HFF-Myc (cell line): ENCODE results near the gene CTNND2.

Experiments used
- DNase-seq: peaks from one replicate; pipeline ENCODE4 v3.0.0-alpha.2; 2011; ENCODE audit warnings: low read depth; ENCODE audit errors: extremely low read depth
- H3K4me3 ChIP-seq: replicated peaks from 2 replicates; pipeline ENCODE4 v1.5.1; 2011; ENCODE audit warnings: low read depth, mild to moderate bottlenecking, control low read depth, low read length
- TF ChIP-seq, protein P1 (sequence below): IDR thresholded peaks from 2 replicates; pipeline ENCODE4 v1.5.1; 2012; ENCODE audit warnings: mild to moderate bottlenecking, low read depth, low read length, control low read depth; ENCODE audit errors: missing control alignments

The CTNND2 gene

GRCh38 chr5:11700391-11700790 is 203.9 kb downstream of the CTNND2 start:
- no peak for DNase-seq
- no peak overlapping the region for H3K4me3 ChIP-seq

GRCh38 chr5:11692636-11693035 is 211.6 kb downstream of the CTNND2 start:
- no peak overlapping the region for H3K4me3 ChIP-seq
- TF ChIP-seq, protein P1, sequence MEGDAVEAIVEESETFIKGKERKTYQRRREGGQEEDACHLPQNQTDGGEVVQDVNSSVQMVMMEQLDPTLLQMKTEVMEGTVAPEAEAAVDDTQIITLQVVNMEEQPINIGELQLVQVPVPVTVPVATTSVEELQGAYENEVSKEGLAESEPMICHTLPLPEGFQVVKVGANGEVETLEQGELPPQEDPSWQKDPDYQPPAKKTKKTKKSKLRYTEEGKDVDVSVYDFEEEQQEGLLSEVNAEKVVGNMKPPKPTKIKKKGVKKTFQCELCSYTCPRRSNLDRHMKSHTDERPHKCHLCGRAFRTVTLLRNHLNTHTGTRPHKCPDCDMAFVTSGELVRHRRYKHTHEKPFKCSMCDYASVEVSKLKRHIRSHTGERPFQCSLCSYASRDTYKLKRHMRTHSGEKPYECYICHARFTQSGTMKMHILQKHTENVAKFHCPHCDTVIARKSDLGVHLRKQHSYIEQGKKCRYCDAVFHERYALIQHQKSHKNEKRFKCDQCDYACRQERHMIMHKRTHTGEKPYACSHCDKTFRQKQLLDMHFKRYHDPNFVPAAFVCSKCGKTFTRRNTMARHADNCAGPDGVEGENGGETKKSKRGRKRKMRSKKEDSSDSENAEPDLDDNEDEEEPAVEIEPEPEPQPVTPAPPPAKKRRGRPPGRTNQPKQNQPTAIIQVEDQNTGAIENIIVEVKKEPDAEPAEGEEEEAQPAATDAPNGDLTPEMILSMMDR, result no peak
- DNase-seq, result no peak

More at GRCh38 chr5:11700391-11700790, 203.9 kb downstream of the CTNND2 start:
- TF ChIP-seq, protein P1, result no peak

GRCh38 chr5:11687498-11687897 is 216.7 kb downstream of the CTNND2 start:
- DNase-seq, result no peak
- H3K4me3 ChIP-seq, result no peak overlapping the region
- TF ChIP-seq, protein P1, result no peak

GRCh38 chr5:11684607-11685006 is 219.6 kb downstream of the CTNND2 start:
- no peak for DNase-seq
- no peak overlapping the region for H3K4me3 ChIP-seq
- TF ChIP-seq, protein P1, result no peak

- DNase-seq, result no peak
- no peak overlapping the region for H3K4me3 ChIP-seq
- TF ChIP-seq, protein P1, result no peak
Measured at GRCh38 chr5:11683666-11684065, 220.6 kb downstream of the CTNND2 start.

DNA sequence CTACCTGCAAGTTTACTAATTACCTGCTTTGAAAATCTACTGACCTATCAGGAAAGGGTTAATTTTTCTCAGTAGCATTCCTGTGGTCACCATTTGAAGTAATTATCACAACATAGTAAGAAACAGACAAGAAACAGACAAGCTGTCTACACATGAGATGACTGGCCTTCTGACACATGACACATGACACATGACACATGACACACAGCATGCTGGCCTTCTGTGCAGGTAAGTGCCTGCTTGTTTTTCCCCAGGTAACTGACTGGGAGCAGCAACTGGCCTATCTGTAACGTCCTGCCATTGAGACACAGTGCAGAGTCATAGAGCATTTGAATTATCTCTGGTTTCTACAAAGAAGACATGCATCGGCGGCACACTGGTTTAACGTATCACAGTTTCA is 222.4 kb downstream of the CTNND2 start:
- DNase-seq, result no peak
- H3K4me3 ChIP-seq, result no peak overlapping the region
- TF ChIP-seq, protein P1, result no peak

- H3K4me3 ChIP-seq, result no peak overlapping the region
- DNase-seq, result no peak
- TF ChIP-seq, protein P1, result no peak
Measured at GRCh38 chr5:11679676-11680075, 224.6 kb downstream of the CTNND2 start.
